ENCODE data around the gene HNF4A.

HNF4A gene

GRCh38 chr20:44364068-44364467 lies 8.6 kb downstream of the HNF4A start:
- Histone ChIP-seq H3K9ac (ENCODE audit: low read length) (no peak overlapping the region), H3K79me2 (ENCODE audit: low read length) (no peaks in the 10 kb centered on the region), H3K36me3 (replicated peaks; ENCODE audit: low read depth, low read length) (no peaks in the 10 kb centered on the region), H2AFZ (ENCODE audit: low read depth, low read length) (no peak overlapping the region), H3K4me1 (ENCODE audit: low read length) (no peaks in the 10 kb centered on the region), H3K27me3 (ENCODE audit: low read depth, low read length) (peaks cover 14% of the 10 kb centered on the region), H4K20me1 (ENCODE audit: insufficient read depth, low read length) (no peaks in the 10 kb centered on the region), H3K4me3 (ENCODE audit: low read length) (no peak overlapping the region), H3K4me2 (ENCODE audit: low read length) (no peak overlapping the region), H3K9me3 (ENCODE audit: insufficient read depth, low read length) (no peaks in the 10 kb centered on the region), H3K27ac (ENCODE audit: low read length) (no peak overlapping the region)
- TF ChIP-seq CTCF (IDR thresholded peaks at IDR 0.05; ENCODE audit: low read depth, low read length) (no peak), EZH2phosphoT487 (IDR thresholded peaks at IDR 0.05; ENCODE audit: low read depth) (no peak)

GRCh38 chr20:44364780-44365179 lies 9.3 kb downstream of the HNF4A start:
- Histone ChIP-seq H3K79me2 (ENCODE audit: low read length) (no peaks in the 10 kb centered on the region), H3K4me2 (ENCODE audit: low read length) (no peak overlapping the region), H3K27me3 (ENCODE audit: low read depth, low read length) (peaks cover 14% of the 10 kb centered on the region), H4K20me1 (ENCODE audit: insufficient read depth, low read length) (no peaks in the 10 kb centered on the region), H3K27ac (ENCODE audit: low read length) (no peak overlapping the region), H3K9me3 (ENCODE audit: insufficient read depth, low read length) (no peaks in the 10 kb centered on the region), H3K36me3 (replicated peaks; ENCODE audit: low read depth, low read length) (no peaks in the 10 kb centered on the region), H3K4me1 (ENCODE audit: low read length) (no peaks in the 10 kb centered on the region), H3K4me3 (ENCODE audit: low read length) (no peak overlapping the region), H3K9ac (ENCODE audit: low read length) (no peak overlapping the region), H2AFZ (ENCODE audit: low read depth, low read length) (no peak overlapping the region)
- TF ChIP-seq CTCF (IDR thresholded peaks at IDR 0.05; ENCODE audit: low read depth, low read length) (no peak), EZH2phosphoT487 (IDR thresholded peaks at IDR 0.05; ENCODE audit: low read depth) (no peak)

GRCh38 chr20:44367746-44368145 lies 12.2 kb downstream of the HNF4A start:
- no peaks in the 10 kb centered on the region; the same call in 1 of the 2 replicates for H3K27me3 ChIP-seq (ENCODE audit: low read depth, low read length)
- no peaks in the 10 kb centered on the region for H3K36me3 ChIP-seq (replicated peaks; ENCODE audit: low read depth, low read length)
- H3K4me3 ChIP-seq (ENCODE audit: low read length), result no peak overlapping the region
- no peaks in the 10 kb centered on the region for H3K4me1 ChIP-seq (ENCODE audit: low read length)
- H3K9ac ChIP-seq (ENCODE audit: low read length), result no peak overlapping the region
- H3K4me2 ChIP-seq (ENCODE audit: low read length), result no peak overlapping the region
- H3K9me3 ChIP-seq (ENCODE audit: insufficient read depth, low read length), result no peaks in the 10 kb centered on the region
- H3K27ac ChIP-seq (ENCODE audit: low read length), result no peak overlapping the region
- TF ChIP-seq EZH2phosphoT487 (IDR thresholded peaks at IDR 0.05; ENCODE audit: low read depth) (no peak), CTCF (IDR thresholded peaks at IDR 0.05; ENCODE audit: low read depth, low read length) (no peak)
- no peaks in the 10 kb centered on the region for H4K20me1 ChIP-seq (ENCODE audit: insufficient read depth, low read length)
- no peaks in the 10 kb centered on the region for H3K79me2 ChIP-seq (ENCODE audit: low read length)
- H2AFZ ChIP-seq (ENCODE audit: low read depth, low read length), result no peak overlapping the region

- Histone ChIP-seq H3K4me3 (ENCODE audit: low read length) (no peak overlapping the region), H4K20me1 (ENCODE audit: insufficient read depth, low read length) (no peaks in the 10 kb centered on the region), H2AFZ (ENCODE audit: low read depth, low read length) (no peak overlapping the region), H3K79me2 (ENCODE audit: low read length) (no peaks in the 10 kb centered on the region), H3K4me1 (ENCODE audit: low read length) (no peaks in the 10 kb centered on the region), H3K4me2 (ENCODE audit: low read length) (no peak overlapping the region), H3K9me3 (ENCODE audit: insufficient read depth, low read length) (no peaks in the 10 kb centered on the region), H3K9ac (ENCODE audit: low read length) (no peak overlapping the region), H3K27ac (ENCODE audit: low read length) (no peak overlapping the region), H3K36me3 (replicated peaks; ENCODE audit: low read depth, low read length) (no peaks in the 10 kb centered on the region), H3K27me3 (ENCODE audit: low read depth, low read length) (peaks cover 13% of the 10 kb centered on the region; the same call in 1 of the 2 replicates)
- TF ChIP-seq CTCF (IDR thresholded peaks at IDR 0.05; ENCODE audit: low read depth, low read length) (no peak), EZH2phosphoT487 (IDR thresholded peaks at IDR 0.05; ENCODE audit: low read depth) (no peak)
Observed at GRCh38 chr20:44370639-44371218, 15.2 kb downstream of the HNF4A start.
